ENCODE measurements around the gene FARP1. TPM values are rescaled to one million over a fixed set of nuclear protein-coding genes. Genes with fewer than 3 reads are reported as not detected.

FARP1 gene
- total RNA-seq, 1 donor from 2014 or later: 357 TPM

- H3K27me3 Mint-ChIP-seq (ENCODE audit: unreplicated experiment): no peaks in the 10 kb centered on the region
- no peak for DNase-seq (ENCODE audit: extremely low spot score, unreplicated experiment)
- peaks cover 75% of the 10 kb centered on the region for H3K4me1 Mint-ChIP-seq (ENCODE audit: unreplicated experiment)
- H3K9me3 Mint-ChIP-seq (ENCODE audit: unreplicated experiment): no peaks in the 10 kb centered on the region
- TF ChIP-seq CTCF (IDR thresholded peaks at IDR 0.05): no peak
- peak overlapping the region; percentile 86 for H3K27ac Mint-ChIP-seq (ENCODE audit: unreplicated experiment)
- peak overlapping the region; percentile 0 for H3K4me3 Mint-ChIP-seq (ENCODE audit: unreplicated experiment)
- H3K36me3 Mint-ChIP-seq (ENCODE audit: unreplicated experiment): peaks cover 5% of the 10 kb centered on the region
Observed at GRCh38 chr13:98275681-98276171, 132.8 kb downstream of the FARP1 start.

GRCh38 chr13:98276486-98276885 lies 133.6 kb downstream of the FARP1 start:
- no peak for DNase-seq (ENCODE audit: extremely low spot score, unreplicated experiment)
- Mint-ChIP-seq H3K4me1 (ENCODE audit: unreplicated experiment) (peaks cover 70% of the 10 kb centered on the region), H3K4me3 (ENCODE audit: unreplicated experiment) (no peak overlapping the region), H3K27me3 (ENCODE audit: unreplicated experiment) (no peaks in the 10 kb centered on the region), H3K27ac (ENCODE audit: unreplicated experiment) (peak overlapping the region; percentile 86), H3K36me3 (ENCODE audit: unreplicated experiment) (peaks cover 2% of the 10 kb centered on the region), H3K9me3 (ENCODE audit: unreplicated experiment) (no peaks in the 10 kb centered on the region)
- no peak for TF ChIP-seq CTCF (IDR thresholded peaks at IDR 0.05)

GRCh38 chr13:98278068-98278724 lies 135.3 kb downstream of the FARP1 start:
- Mint-ChIP-seq H3K27me3 (ENCODE audit: unreplicated experiment) (no peaks in the 10 kb centered on the region), H3K4me1 (ENCODE audit: unreplicated experiment) (peaks cover 58% of the 10 kb centered on the region), H3K9me3 (ENCODE audit: unreplicated experiment) (no peaks in the 10 kb centered on the region), H3K36me3 (ENCODE audit: unreplicated experiment) (no peaks in the 10 kb centered on the region), H3K27ac (ENCODE audit: unreplicated experiment) (peak overlapping the region; percentile 2), H3K4me3 (ENCODE audit: unreplicated experiment) (no peak overlapping the region)
- no peak for TF ChIP-seq CTCF (IDR thresholded peaks at IDR 0.05)
- DNase-seq (ENCODE audit: extremely low spot score, unreplicated experiment): no peak

- no peak for TF ChIP-seq CTCF (IDR thresholded peaks at IDR 0.05)
- no peak for DNase-seq (ENCODE audit: extremely low spot score, unreplicated experiment)
- Mint-ChIP-seq H3K27me3 (ENCODE audit: unreplicated experiment) (no peaks in the 10 kb centered on the region), H3K36me3 (ENCODE audit: unreplicated experiment) (no peaks in the 10 kb centered on the region), H3K4me3 (ENCODE audit: unreplicated experiment) (no peak overlapping the region), H3K9me3 (ENCODE audit: unreplicated experiment) (no peaks in the 10 kb centered on the region), H3K27ac (ENCODE audit: unreplicated experiment) (no peak overlapping the region), H3K4me1 (ENCODE audit: unreplicated experiment) (peaks cover 44% of the 10 kb centered on the region)
Observed at GRCh38 chr13:98279473-98280175, 136.7 kb downstream of the FARP1 start.

- Mint-ChIP-seq H3K4me3 (ENCODE audit: unreplicated experiment) (no peak overlapping the region), H3K27me3 (ENCODE audit: unreplicated experiment) (no peaks in the 10 kb centered on the region), H3K4me1 (ENCODE audit: unreplicated experiment) (peaks cover 39% of the 10 kb centered on the region), H3K9me3 (ENCODE audit: unreplicated experiment) (no peaks in the 10 kb centered on the region), H3K36me3 (ENCODE audit: unreplicated experiment) (no peaks in the 10 kb centered on the region), H3K27ac (ENCODE audit: unreplicated experiment) (peak overlapping the region; percentile 61)
- TF ChIP-seq CTCF (IDR thresholded peaks at IDR 0.05): no peak
- DNase-seq (ENCODE audit: extremely low spot score, unreplicated experiment): no peak
Observed at GRCh38 chr13:98280176-98280510, 137.2 kb downstream of the FARP1 start.
